ENCODE results near the gene OPHN1.
"Not testable (repeated sequence)": the region's sequence is repeated elsewhere in the genome, so short reads cannot be mapped to it uniquely, and the experiment has no call there.

The OPHN1 gene

DNA sequence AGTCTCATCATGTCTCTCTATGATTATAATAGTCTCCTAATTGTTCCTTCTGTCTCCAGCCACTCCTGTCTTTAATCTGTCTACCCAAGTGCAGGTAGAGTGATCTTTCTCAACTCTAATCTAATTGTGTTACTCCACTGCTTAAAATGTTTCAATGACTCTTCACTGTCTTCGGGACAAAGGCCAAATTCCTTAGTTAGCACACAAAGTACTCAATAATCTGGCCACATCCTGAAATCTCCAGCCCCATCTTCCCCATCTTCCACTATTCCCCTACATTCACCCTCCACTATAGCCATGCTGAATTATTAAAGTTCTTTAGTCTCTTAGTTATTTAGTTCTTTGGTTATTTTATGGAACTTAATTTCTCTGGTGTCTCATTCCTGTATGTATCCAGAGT, 353.3 kb downstream of the OPHN1 start:
- no peak for DNase-seq (ENCODE audit: low read depth)
- no peak overlapping the region for H3K4me3 ChIP-seq (ENCODE audit: low read depth, low read length)
- TF ChIP-seq, protein P1, sequence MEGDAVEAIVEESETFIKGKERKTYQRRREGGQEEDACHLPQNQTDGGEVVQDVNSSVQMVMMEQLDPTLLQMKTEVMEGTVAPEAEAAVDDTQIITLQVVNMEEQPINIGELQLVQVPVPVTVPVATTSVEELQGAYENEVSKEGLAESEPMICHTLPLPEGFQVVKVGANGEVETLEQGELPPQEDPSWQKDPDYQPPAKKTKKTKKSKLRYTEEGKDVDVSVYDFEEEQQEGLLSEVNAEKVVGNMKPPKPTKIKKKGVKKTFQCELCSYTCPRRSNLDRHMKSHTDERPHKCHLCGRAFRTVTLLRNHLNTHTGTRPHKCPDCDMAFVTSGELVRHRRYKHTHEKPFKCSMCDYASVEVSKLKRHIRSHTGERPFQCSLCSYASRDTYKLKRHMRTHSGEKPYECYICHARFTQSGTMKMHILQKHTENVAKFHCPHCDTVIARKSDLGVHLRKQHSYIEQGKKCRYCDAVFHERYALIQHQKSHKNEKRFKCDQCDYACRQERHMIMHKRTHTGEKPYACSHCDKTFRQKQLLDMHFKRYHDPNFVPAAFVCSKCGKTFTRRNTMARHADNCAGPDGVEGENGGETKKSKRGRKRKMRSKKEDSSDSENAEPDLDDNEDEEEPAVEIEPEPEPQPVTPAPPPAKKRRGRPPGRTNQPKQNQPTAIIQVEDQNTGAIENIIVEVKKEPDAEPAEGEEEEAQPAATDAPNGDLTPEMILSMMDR (IDR thresholded peaks at IDR 0.05; ENCODE audit: control insufficient read depth, extremely low read depth, insufficient read depth) = no peak

DNA sequence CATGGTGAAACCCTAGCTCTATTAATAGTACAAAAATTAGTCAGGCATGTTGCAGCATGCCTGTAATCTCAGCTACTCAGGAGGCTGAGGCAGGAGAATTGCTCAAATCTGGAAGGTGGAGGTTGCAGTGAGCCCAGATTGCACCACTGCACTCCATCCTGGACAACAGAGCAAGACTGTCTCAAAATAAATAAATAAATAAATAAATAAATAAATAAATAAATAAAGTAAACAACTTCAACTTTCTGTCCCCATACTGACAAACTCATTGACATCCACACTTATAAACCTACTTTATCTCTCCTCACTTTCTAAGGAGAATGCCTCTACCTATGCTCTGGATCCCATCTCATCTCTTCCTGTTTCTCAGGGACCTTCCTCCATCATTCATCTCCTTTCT, 354.5 kb downstream of the OPHN1 start:
- DNase-seq (ENCODE audit: low read depth); H3K4me3 ChIP-seq (ENCODE audit: low read depth, low read length): not testable (repeated sequence)

DNA sequence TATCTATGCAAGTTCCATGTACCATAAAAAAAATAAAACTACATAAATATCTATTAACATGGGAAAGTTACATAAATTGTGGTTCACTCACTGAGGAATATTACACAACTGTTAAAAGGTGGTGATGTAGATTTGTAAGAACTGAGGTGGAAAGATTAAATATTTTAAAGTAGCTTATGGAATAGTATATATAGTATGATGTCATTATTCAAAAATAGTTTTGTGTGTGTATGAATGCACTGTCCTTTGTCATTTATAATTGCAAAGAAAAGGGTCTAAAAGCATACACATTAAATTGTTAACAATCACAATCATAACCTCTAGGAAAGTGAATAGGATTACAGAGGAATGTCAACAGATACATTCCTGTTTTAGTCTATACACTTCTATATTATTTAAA, 355.9 kb downstream of the OPHN1 start:
- no peak overlapping the region for H3K4me3 ChIP-seq (ENCODE audit: low read depth, low read length)
- no peak for DNase-seq (ENCODE audit: low read depth)
- TF ChIP-seq, protein P1 (IDR thresholded peaks at IDR 0.05; ENCODE audit: control insufficient read depth, extremely low read depth, insufficient read depth) = no peak

DNA sequence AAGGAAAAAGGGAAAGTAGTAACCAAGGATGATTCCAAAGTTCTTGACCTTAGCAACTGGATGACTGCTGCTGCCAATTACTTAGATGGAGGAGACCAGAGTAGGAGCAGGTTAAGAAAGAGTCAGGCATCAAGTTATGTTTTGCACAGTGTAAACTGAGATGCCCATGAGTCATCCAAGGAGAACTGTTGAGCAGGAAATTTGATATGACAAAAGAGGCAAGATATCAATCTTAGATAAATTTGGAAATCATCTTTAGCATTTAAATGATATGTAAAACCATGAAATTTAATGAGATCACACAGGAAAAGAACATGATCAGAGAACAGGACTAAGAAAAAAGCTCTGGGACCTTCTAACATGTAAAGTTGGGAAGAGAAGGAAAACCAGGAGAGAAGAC, 361.3 kb downstream of the OPHN1 start:
- no peak overlapping the region for H3K4me3 ChIP-seq (ENCODE audit: low read depth, low read length)
- TF ChIP-seq, protein P1 (IDR thresholded peaks at IDR 0.05; ENCODE audit: control insufficient read depth, extremely low read depth, insufficient read depth) = no peak
- no peak for DNase-seq (ENCODE audit: low read depth)

DNA sequence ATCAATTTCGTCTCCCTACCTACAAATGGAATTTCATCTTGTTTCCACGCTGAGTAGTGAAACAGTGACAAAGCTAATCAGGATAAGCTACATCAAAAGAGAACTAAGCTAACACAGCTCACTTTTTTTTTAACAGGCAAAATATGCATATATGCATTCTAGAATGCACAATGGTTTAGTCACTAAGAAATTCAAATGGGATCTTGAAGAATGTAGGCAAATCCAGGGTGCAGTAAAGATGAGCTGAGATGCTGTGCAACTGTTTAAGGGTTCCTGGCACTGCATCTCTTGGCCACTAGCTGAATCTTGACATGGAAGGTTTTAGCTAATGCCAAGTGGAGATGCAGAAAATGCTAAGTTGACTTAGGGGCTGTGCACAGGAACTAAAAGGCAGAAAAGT, 363.2 kb downstream of the OPHN1 start:
- not testable (repeated sequence) for H3K4me3 ChIP-seq (ENCODE audit: low read depth, low read length); DNase-seq (ENCODE audit: low read depth)

DNA sequence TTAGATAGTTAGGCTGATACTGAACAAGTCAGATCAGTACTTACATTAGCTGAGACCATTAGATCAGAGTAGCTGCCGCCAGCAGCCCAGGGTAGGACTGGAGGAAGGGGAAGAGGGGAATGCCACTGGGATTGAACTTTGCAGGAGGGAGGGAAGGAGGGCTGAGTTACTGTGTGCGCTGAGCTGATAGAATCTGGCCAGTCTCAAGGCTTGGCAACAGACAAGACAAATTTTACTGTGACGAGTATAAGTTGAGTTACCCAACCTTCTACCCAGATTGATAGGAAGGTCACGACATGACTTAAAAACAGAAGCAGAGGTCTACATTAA, 372.1 kb downstream of the OPHN1 start:
- TF ChIP-seq, protein P1 (IDR thresholded peaks at IDR 0.05; ENCODE audit: control insufficient read depth, extremely low read depth, insufficient read depth) = no peak
- no peak for DNase-seq (ENCODE audit: low read depth)
- no peak overlapping the region for H3K4me3 ChIP-seq (ENCODE audit: low read depth, low read length)

DNA sequence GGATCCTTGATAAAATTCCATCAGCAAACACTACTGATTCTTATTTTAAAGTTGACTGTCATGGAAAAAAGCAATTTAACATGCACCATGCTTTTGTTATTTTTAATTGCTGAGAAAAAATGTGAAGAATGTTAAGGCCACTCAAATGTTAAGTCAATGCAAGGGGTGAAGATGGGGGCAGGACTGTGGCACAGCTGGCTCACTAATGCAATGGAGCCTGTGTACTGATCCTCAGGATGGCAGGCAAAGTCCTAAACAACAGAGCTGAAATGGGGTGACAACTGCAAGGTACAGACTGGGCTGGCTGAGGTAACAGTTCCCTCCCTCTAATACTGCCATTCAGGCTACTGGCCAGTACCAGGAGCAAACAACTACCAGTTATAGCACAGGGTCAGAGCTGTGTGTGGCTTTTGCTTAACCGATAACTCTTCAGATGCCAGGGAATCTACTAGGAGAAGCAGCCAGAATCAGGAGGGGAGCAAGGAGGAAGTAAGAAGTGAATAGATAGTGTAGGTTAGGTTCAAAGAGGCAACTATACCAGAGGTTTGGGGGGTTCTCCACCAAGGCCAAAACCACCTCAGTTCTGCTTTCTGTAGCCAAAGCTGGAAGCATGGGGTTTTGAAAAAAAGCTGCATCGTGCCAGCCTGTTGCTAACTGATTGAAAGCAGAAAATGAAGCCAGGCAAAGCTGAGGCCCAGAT, 372.6 kb downstream of the OPHN1 start:
- TF ChIP-seq, protein P1 (IDR thresholded peaks at IDR 0.05; ENCODE audit: control insufficient read depth, extremely low read depth, insufficient read depth) = no peak
- DNase-seq (ENCODE audit: low read depth) = no peak
- H3K4me3 ChIP-seq (ENCODE audit: low read depth, low read length) = no peak overlapping the region

DNA sequence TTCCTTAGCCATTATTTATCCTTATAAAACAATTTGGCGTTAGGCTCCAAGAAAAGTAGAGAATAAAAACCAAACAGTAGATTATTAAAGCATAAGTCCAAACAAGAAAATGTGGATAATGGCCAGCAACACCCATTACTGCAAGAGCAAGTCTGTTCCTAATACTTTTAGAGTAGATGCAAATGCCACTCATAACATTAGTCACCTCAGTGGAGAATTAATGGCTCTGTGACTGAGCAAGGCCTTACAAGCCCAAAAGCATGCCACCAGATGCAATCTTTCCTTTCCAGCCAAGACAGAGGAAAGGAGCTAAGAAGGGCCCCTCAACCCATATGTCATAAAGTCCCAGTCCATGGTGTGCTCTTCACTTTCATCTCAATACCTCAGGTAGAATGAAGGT, 373.8 kb downstream of the OPHN1 start:
- DNase-seq (ENCODE audit: low read depth) = no peak
- no peak overlapping the region for H3K4me3 ChIP-seq (ENCODE audit: low read depth, low read length)
- TF ChIP-seq, protein P1 (IDR thresholded peaks at IDR 0.05; ENCODE audit: control insufficient read depth, extremely low read depth, insufficient read depth) = no peak
